ENCODE measurements around the gene ADPRHL1. TPM values are rescaled to one million over a fixed set of nuclear protein-coding genes. Genes with fewer than 3 reads are reported as not detected.

The ADPRHL1 gene
- total RNA-seq, 1 donor from 2014 or later: 2.8 TPM

- TF ChIP-seq CTCF (conservative IDR thresholded peaks at IDR 0.05): no peak
- Mint-ChIP-seq H3K27me3 (ENCODE audit: low read depth) (peaks cover 3% of the 10 kb centered on the region), H3K4me1 (peaks cover 5% of the 10 kb centered on the region), H3K36me3 (ENCODE audit: low read depth) (no peaks in the 10 kb centered on the region), H3K9me3 (no peaks in the 10 kb centered on the region), H3K27ac (ENCODE audit: unreplicated experiment) (no peak overlapping the region), H3K4me3 (no peak overlapping the region)
- DNase-seq (ENCODE audit: low read depth, low spot score): no peak
Measured at GRCh38 chr13:113419531-113420193, 33.6 kb downstream of the ADPRHL1 start.

- Mint-ChIP-seq H3K27me3 (ENCODE audit: low read depth) (peaks cover 3% of the 10 kb centered on the region), H3K27ac (ENCODE audit: unreplicated experiment) (no peak overlapping the region), H3K9me3 (no peaks in the 10 kb centered on the region), H3K4me1 (peaks cover 5% of the 10 kb centered on the region), H3K4me3 (no peak overlapping the region), H3K36me3 (ENCODE audit: low read depth) (no peaks in the 10 kb centered on the region)
- TF ChIP-seq CTCF (conservative IDR thresholded peaks at IDR 0.05): no peak
- no peak for DNase-seq (ENCODE audit: low read depth, low spot score)
Measured at GRCh38 chr13:113418722-113419049, 34.6 kb downstream of the ADPRHL1 start.

GRCh38 chr13:113417836-113418721 is 35.2 kb downstream of the ADPRHL1 start:
- peaks cover 1% of the 10 kb centered on the region for H3K36me3 Mint-ChIP-seq (ENCODE audit: low read depth)
- no peak for TF ChIP-seq CTCF (conservative IDR thresholded peaks at IDR 0.05)
- H3K27ac Mint-ChIP-seq (ENCODE audit: unreplicated experiment): no peak overlapping the region
- peaks cover 3% of the 10 kb centered on the region for H3K27me3 Mint-ChIP-seq (ENCODE audit: low read depth)
- peaks cover 5% of the 10 kb centered on the region for H3K4me1 Mint-ChIP-seq
- no peak overlapping the region for H3K4me3 Mint-ChIP-seq
- no peak for DNase-seq (ENCODE audit: low read depth, low spot score)
- no peaks in the 10 kb centered on the region for H3K9me3 Mint-ChIP-seq

- Mint-ChIP-seq H3K27ac (ENCODE audit: unreplicated experiment) (no peak overlapping the region), H3K36me3 (ENCODE audit: low read depth) (peaks cover 2% of the 10 kb centered on the region), H3K4me3 (no peak overlapping the region), H3K9me3 (no peaks in the 10 kb centered on the region), H3K4me1 (peaks cover 5% of the 10 kb centered on the region), H3K27me3 (ENCODE audit: low read depth) (peaks cover 3% of the 10 kb centered on the region)
- no peak for DNase-seq (ENCODE audit: low read depth, low spot score)
- no peak for TF ChIP-seq CTCF (conservative IDR thresholded peaks at IDR 0.05)
Measured at GRCh38 chr13:113417008-113417751, 36.1 kb downstream of the ADPRHL1 start.

GRCh38 chr13:113415825-113416224 is 37.5 kb downstream of the ADPRHL1 start:
- Mint-ChIP-seq H3K36me3 (ENCODE audit: low read depth) (peaks cover 2% of the 10 kb centered on the region), H3K9me3 (no peaks in the 10 kb centered on the region), H3K27me3 (ENCODE audit: low read depth) (peaks cover 3% of the 10 kb centered on the region), H3K4me3 (no peak overlapping the region), H3K4me1 (no peaks in the 10 kb centered on the region), H3K27ac (ENCODE audit: unreplicated experiment) (no peak overlapping the region)
- no peak for TF ChIP-seq CTCF (conservative IDR thresholded peaks at IDR 0.05)
- DNase-seq (ENCODE audit: low read depth, low spot score): no peak

Data from neural crest cell (in vitro differentiated cells).